ENCODE measurements around the gene OCA2.

DNA sequence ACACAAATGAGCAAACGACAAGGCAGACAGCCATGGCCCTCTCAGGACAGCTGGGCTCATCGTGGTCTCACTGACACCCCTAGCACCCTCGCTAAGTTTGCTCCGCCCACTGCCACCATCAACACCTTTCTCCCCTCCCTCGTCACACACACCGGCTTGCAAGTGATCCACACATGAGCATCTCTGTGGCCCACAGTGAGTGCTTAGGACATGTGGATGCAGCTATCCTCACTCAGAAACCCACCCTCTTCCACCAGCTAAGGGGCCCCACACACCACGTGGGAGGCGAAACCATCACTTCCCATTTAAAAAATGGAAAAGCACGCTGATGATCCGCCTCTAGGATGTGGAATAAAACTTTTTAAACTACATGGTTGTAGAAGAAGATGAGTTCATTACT lies 105.6 kb downstream of the OCA2 start:
- TF ChIP-seq, protein P1, sequence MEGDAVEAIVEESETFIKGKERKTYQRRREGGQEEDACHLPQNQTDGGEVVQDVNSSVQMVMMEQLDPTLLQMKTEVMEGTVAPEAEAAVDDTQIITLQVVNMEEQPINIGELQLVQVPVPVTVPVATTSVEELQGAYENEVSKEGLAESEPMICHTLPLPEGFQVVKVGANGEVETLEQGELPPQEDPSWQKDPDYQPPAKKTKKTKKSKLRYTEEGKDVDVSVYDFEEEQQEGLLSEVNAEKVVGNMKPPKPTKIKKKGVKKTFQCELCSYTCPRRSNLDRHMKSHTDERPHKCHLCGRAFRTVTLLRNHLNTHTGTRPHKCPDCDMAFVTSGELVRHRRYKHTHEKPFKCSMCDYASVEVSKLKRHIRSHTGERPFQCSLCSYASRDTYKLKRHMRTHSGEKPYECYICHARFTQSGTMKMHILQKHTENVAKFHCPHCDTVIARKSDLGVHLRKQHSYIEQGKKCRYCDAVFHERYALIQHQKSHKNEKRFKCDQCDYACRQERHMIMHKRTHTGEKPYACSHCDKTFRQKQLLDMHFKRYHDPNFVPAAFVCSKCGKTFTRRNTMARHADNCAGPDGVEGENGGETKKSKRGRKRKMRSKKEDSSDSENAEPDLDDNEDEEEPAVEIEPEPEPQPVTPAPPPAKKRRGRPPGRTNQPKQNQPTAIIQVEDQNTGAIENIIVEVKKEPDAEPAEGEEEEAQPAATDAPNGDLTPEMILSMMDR (conservative IDR thresholded peaks at IDR 0.05; ENCODE audit: low read depth, low read length): no peak
- TF ChIP-seq, protein P2, sequence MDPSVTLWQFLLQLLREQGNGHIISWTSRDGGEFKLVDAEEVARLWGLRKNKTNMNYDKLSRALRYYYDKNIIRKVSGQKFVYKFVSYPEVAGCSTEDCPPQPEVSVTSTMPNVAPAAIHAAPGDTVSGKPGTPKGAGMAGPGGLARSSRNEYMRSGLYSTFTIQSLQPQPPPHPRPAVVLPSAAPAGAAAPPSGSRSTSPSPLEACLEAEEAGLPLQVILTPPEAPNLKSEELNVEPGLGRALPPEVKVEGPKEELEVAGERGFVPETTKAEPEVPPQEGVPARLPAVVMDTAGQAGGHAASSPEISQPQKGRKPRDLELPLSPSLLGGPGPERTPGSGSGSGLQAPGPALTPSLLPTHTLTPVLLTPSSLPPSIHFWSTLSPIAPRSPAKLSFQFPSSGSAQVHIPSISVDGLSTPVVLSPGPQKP (IDR thresholded peaks at IDR 0.05; ENCODE audit: borderline replicate concordance, low read depth, low read length): no peak

Measured in IMR-90 (cell line).